NCI-H187 treated with DMSO at 0.1 percent for 48 hours (cell line): Measurements from ENCODE around the gene DIPK1A.

Source experiments
- DNase-seq: peaks from one replicate; lab custom pipeline; 2025; lab: John Stamatoyannopoulos, UW

DIPK1A gene

GRCh38 chr1:92792340-92792782 is 168.9 kb downstream of the DIPK1A start:
- no peak for DNase-seq
